Keratinocyte (primary cell): Measurements from ENCODE around the gene LGR4. TPM values are rescaled to one million over a fixed set of nuclear protein-coding genes. Genes with fewer than 3 reads are reported as not detected.

Experiments used
- DNase-seq: peaks from one replicate; pipeline ENCODE4 v3.0.0-alpha.2; 2011; ENCODE audit warnings: low read depth, missing footprints, low spot score
- FAIRE-seq: peaks from 2 replicates; lab custom pipeline; 2011; peaks lifted over from hg19 to GRCh38; lab: Jason Lieb, UNC
- H2AFZ ChIP-seq: 2 replicates; pipeline ENCODE4 v1.6.0; 2012; ENCODE audit warnings: low read length, control low read depth, inconsistent platforms; ENCODE audit not compliant: control insufficient read depth
- H3K27ac ChIP-seq: 2 replicates; pipeline ENCODE4 v1.5.1; 2011; ENCODE audit warnings: low read length; ENCODE audit not compliant: control insufficient read depth, insufficient read depth
- H3K27me3 ChIP-seq: 3 replicates; pipeline ENCODE4 v1.6.0; 2011; ENCODE audit warnings: low read length; ENCODE audit not compliant: control insufficient read depth, insufficient read depth; ENCODE audit errors: extremely low read depth
- H3K36me3 ChIP-seq, 2 experiments: 2 replicates in 1 of 2; 3 replicates in 1 of 2; pipeline ENCODE4 v1.5.1; 2011; ENCODE audit warnings: low read length in 2 of 2, mild to moderate bottlenecking in 1 of 2; ENCODE audit not compliant: control insufficient read depth in 2 of 2, insufficient read depth in 2 of 2; ENCODE audit errors: extremely low read depth in 1 of 2
- H3K4me1 ChIP-seq: 3 replicates; pipeline ENCODE4 v1.5.1; 2011; ENCODE audit warnings: low read length; ENCODE audit not compliant: control insufficient read depth, insufficient read depth; ENCODE audit errors: extremely low read depth
- H3K4me2 ChIP-seq: 3 replicates; pipeline ENCODE4 v1.6.0; 2011; ENCODE audit warnings: low read depth, low read length; ENCODE audit not compliant: control insufficient read depth, insufficient read depth; ENCODE audit errors: extremely low read depth
- H3K4me3 ChIP-seq, 3 experiments: fragments of 200-600 bp in 1 of 3; sonication (generic) in 1 of 3; 2 replicates in 2 of 3; 3 replicates in 1 of 3; pipeline ENCODE4 v1.5.1; 2011 to 2016; ENCODE audit warnings: low read length in 3 of 3, mild to moderate bottlenecking in 3 of 3, control low read depth in 2 of 3, inconsistent platforms in 1 of 3, low read depth in 1 of 3, mixed read lengths in 1 of 3, mixed run types in 1 of 3, moderate library complexity in 1 of 3; ENCODE audit not compliant: control insufficient read depth in 2 of 3, insufficient read depth in 2 of 3; ENCODE audit errors: extremely low read depth in 1 of 3
- H3K79me2 ChIP-seq: 2 replicates; pipeline ENCODE4 v1.6.0; 2012; ENCODE audit warnings: low read length; ENCODE audit not compliant: control insufficient read depth, insufficient read depth
- H3K9ac ChIP-seq: 3 replicates; pipeline ENCODE4 v1.6.0; 2011; ENCODE audit warnings: low read length; ENCODE audit not compliant: control insufficient read depth, insufficient read depth; ENCODE audit errors: extremely low read depth
- H3K9me1 ChIP-seq: 3 replicates; pipeline ENCODE4 v1.6.0; 2011; ENCODE audit warnings: low read length; ENCODE audit not compliant: control insufficient read depth, insufficient read depth; ENCODE audit errors: extremely low read depth
- H3K9me3 ChIP-seq: 2 replicates; pipeline ENCODE4 v1.5.1; 2012; ENCODE audit warnings: low read depth, low read length; ENCODE audit not compliant: control insufficient read depth
- H4K20me1 ChIP-seq: 3 replicates; pipeline ENCODE4 v1.6.0; 2011; ENCODE audit warnings: low read length; ENCODE audit not compliant: control insufficient read depth, insufficient read depth; ENCODE audit errors: extremely low read depth
- CTCF ChIP-seq, 3 experiments: IDR thresholded peaks in 1 of 3; conservative IDR thresholded peaks in 1 of 3; optimal IDR thresholded peaks in 1 of 3; 2 replicates in 2 of 3; 3 replicates in 1 of 3; pipeline versions ENCODE3 to v1.5.1; 2011; ENCODE audit warnings: low read length in 3 of 3, mild to moderate bottlenecking in 3 of 3, moderate library complexity in 2 of 3, control low read depth in 1 of 3, inconsistent platforms in 1 of 3; ENCODE audit not compliant: insufficient read depth in 2 of 3; ENCODE audit errors: extremely low read depth in 1 of 3
- EZH2 ChIP-seq: IDR thresholded peaks from one replicate; pipeline ENCODE4 v1.6.1; 2012; ENCODE audit warnings: inconsistent platforms, mild to moderate bottlenecking, low read length, moderate library complexity
- dilution Hi-C: fragments of 300-500 bp; cut with MboI; formaldehyde crosslinking; loops from one replicate; pipeline ENCODE4 v1.7.0; 2020; ENCODE audit warnings: low sequenced_read_pairs; ENCODE audit not compliant: extremely low pct_ligation_motif_present
- polyA plus RNA-seq, 5 experiments: library from polyadenylated mRNA; depleted of rRNA in 3 of 5; stranded (reverse) in 3 of 5; stranded (forward) in 1 of 5; unstranded in 1 of 5; fragments of >200 nt; gene quantifications; 1 replicate in 1 of 5; 2 replicates in 3 of 5; 3 replicates in 1 of 5; pipeline versions ENCODE4 v1.2.1 to v1.2.3, GENCODE V29; 2011 to 2012; ENCODE audit warnings: missing spikeins in 2 of 5, low read depth in 1 of 5, low replicate concordance in 1 of 5

Gene LGR4
- polyA plus RNA-seq, 1 donor (not counting 4 experiments of a cell fraction or from before 2014, with no cell fraction given) = 49.7 TPM

- Histone ChIP-seq H3K36me3 (peaks cover 0 to 5% of the 10 kb centered on the region in 2 experiments), H3K9me1 (no peaks in the 10 kb centered on the region), H3K4me1 (peaks cover 17% of the 10 kb centered on the region), H4K20me1 (no peaks in the 10 kb centered on the region), H3K4me3 (no peak overlapping the region), H2AFZ (no peak overlapping the region), H3K9ac (no peak overlapping the region), H3K27ac (no peak overlapping the region), H3K4me2 (no peak overlapping the region), H3K27me3 (no peaks in the 10 kb centered on the region), H3K79me2 (peaks cover 44% of the 10 kb centered on the region), H3K9me3 (no peaks in the 10 kb centered on the region)
- no peak for FAIRE-seq
- no peak for DNase-seq
- TF ChIP-seq CTCF (optimal IDR thresholded peaks at IDR 0.05 in 1 of 3, IDR thresholded peaks at IDR 0.05 in 1 of 3, conservative IDR thresholded peaks at IDR 0.05 in 1 of 3; ENCODE audit: extremely low read depth in 1 of 3, insufficient read depth in 2 of 3, low read length in 3 of 3) (no peak), EZH2 (no peak)
- dilution Hi-C loops = no loop called here
These were observed 68.2 kb downstream of the LGR4 start for GRCh38 chr11:27404427-27404826.

- H3K4me2 ChIP-seq = no peak overlapping the region
These were observed 69.4 kb downstream of the LGR4 start for GRCh38 chr11:27403195-27403594.

More at GRCh38 chr11:27403195-27403594, 69.4 kb downstream of the LGR4 start:
- peaks cover 47% of the 10 kb centered on the region for H3K79me2 ChIP-seq
- no peaks in the 10 kb centered on the region for H3K27me3 ChIP-seq
- no peaks in the 10 kb centered on the region for H4K20me1 ChIP-seq
- TF ChIP-seq CTCF (optimal IDR thresholded peaks at IDR 0.05 in 1 of 3, IDR thresholded peaks at IDR 0.05 in 1 of 3, conservative IDR thresholded peaks at IDR 0.05 in 1 of 3; ENCODE audit: extremely low read depth in 1 of 3, insufficient read depth in 2 of 3, low read length in 3 of 3) (no peak), EZH2 (no peak)
- peaks cover 20% of the 10 kb centered on the region for H3K4me1 ChIP-seq
- H3K4me3 ChIP-seq = no peak overlapping the region
- H3K9me1 ChIP-seq = no peaks in the 10 kb centered on the region
- H3K9me3 ChIP-seq = no peaks in the 10 kb centered on the region
- peaks cover 0 to 5% of the 10 kb centered on the region in 2 experiments for H3K36me3 ChIP-seq
- H3K27ac ChIP-seq = no peak overlapping the region
- dilution Hi-C loops = no loop called here
- DNase-seq = no peak
- H2AFZ ChIP-seq = no peak overlapping the region
- no peak for FAIRE-seq
- no peak overlapping the region for H3K9ac ChIP-seq
